HEK293 (cell line): ENCODE measurements around the gene SPEG.

ENCODE experiments used
- CTCF ChIA-PET: fragments of 350-600 bp; formaldehyde crosslinking; extraction: SDS; loops from one replicate; lab custom pipeline; 2021; ENCODE audit warnings: antibody characterized with exemption; lab: Yijun Ruan, JAX
- POLR2A ChIA-PET: fragments of 300-600 bp; formaldehyde crosslinking; extraction: SDS; loops from one replicate; lab custom pipeline; 2020; ENCODE audit warnings: antibody characterized with exemption, inconsistent platforms; lab: Yijun Ruan, JAX
- H3K27ac ChIP-seq: fragments of 200-500 bp; sonication (Bioruptor generic); 2 replicates; pipeline ENCODE4 v1.5.1; 2014; ENCODE audit warnings: low read depth, low read length, control low read depth, inconsistent platforms; ENCODE audit errors: extremely low read depth
- H3K36me3 ChIP-seq, 2 experiments: fragments of 200-500 bp in 1 of 2; sonication (Bioruptor generic) in 1 of 2; 1 replicate in 1 of 2; 2 replicates in 1 of 2; pipeline ENCODE4 v1.5.1; 2014 to 2017; ENCODE audit warnings: inconsistent platforms in 2 of 2, low read length in 2 of 2; ENCODE audit not compliant: control insufficient read depth in 2 of 2, insufficient read depth in 1 of 2
- H3K4me1 ChIP-seq: fragments of 200-500 bp; sonication (Bioruptor generic); 2 replicates; pipeline ENCODE4 v1.5.1; 2014; ENCODE audit warnings: mild to moderate bottlenecking, low read length, inconsistent platforms; ENCODE audit not compliant: control insufficient read depth, insufficient read depth
- H3K4me3 ChIP-seq: 2 replicates; pipeline ENCODE4 v1.5.1; 2011; ENCODE audit warnings: low read depth, mild to moderate bottlenecking, control low read depth, low read length, moderate library complexity
- H3K9me3 ChIP-seq: fragments of 200-500 bp; sonication (Bioruptor generic); 2 replicates; pipeline ENCODE4 v1.5.1; 2014; ENCODE audit warnings: low read depth, low read length, inconsistent platforms; ENCODE audit not compliant: control insufficient read depth, insufficient read depth
- GLI2 ChIP-seq: fragments of 450-650 bp; formaldehyde crosslinking; IDR thresholded peaks from 2 replicates; pipeline ENCODE4; 2017; ENCODE audit warnings: missing biosample characterization, missing genetic modification characterization, low read depth, borderline replicate concordance
- GLIS1 ChIP-seq: fragments of 450-650 bp; formaldehyde crosslinking; IDR thresholded peaks from 2 replicates; pipeline ENCODE4 v1.5.1; 2016; ENCODE audit warnings: missing biosample characterization, missing genetic modification characterization
- IKZF3 ChIP-seq: fragments of 450-650 bp; IDR thresholded peaks from 2 replicates; pipeline ENCODE4 v1.5.0; 2018; ENCODE audit warnings: missing biosample characterization, mild to moderate bottlenecking, missing genetic modification characterization, moderate library complexity
- KLF1 ChIP-seq: fragments of 450-650 bp; formaldehyde crosslinking; IDR thresholded peaks from 2 replicates; pipeline ENCODE4 v1.5.1; 2016; ENCODE audit warnings: missing biosample characterization, missing genetic modification characterization
- KLF16 ChIP-seq: fragments of 450-650 bp; formaldehyde crosslinking; IDR thresholded peaks from 2 replicates; pipeline ENCODE4 v1.5.1; 2017; ENCODE audit warnings: missing biosample characterization, missing genetic modification characterization
- MZF1 ChIP-seq: fragments of 450-650 bp; formaldehyde crosslinking; IDR thresholded peaks from 2 replicates; pipeline ENCODE4 v1.5.1; 2017; ENCODE audit warnings: missing biosample characterization, missing genetic modification characterization, borderline replicate concordance
- SP7 ChIP-seq: fragments of 450-650 bp; formaldehyde crosslinking; IDR thresholded peaks from 2 replicates; pipeline ENCODE4 v1.5.1; 2016; ENCODE audit warnings: missing biosample characterization, missing genetic modification characterization
- TRIM28 ChIP-seq: IDR thresholded peaks from 2 replicates; pipeline ENCODE4 v1.6.1; 2011; ENCODE audit warnings: low read length, control low read depth, borderline replicate concordance
- ZFHX2 ChIP-seq: fragments of 450-650 bp; formaldehyde crosslinking; conservative IDR thresholded peaks from 2 replicates; pipeline ENCODE4 v1.5.1; 2016; ENCODE audit warnings: missing biosample characterization, missing genetic modification characterization
- ZIC2 ChIP-seq: fragments of 450-650 bp; formaldehyde crosslinking; IDR thresholded peaks from 2 replicates; pipeline ENCODE4 v1.5.1; 2016; ENCODE audit warnings: missing biosample characterization, missing genetic modification characterization
- ZNF157 ChIP-seq: fragments of 450-650 bp; formaldehyde crosslinking; IDR thresholded peaks from 2 replicates; pipeline ENCODE4 v1.5.1; 2016; ENCODE audit warnings: missing biosample characterization, missing genetic modification characterization
- ZNF16 ChIP-seq: fragments of 450-650 bp; formaldehyde crosslinking; IDR thresholded peaks from 2 replicates; pipeline ENCODE4 v1.5.1; 2016; ENCODE audit warnings: low read depth, missing biosample characterization, missing genetic modification characterization
- ZNF211 ChIP-seq: fragments of 450-650 bp; formaldehyde crosslinking; IDR thresholded peaks from 2 replicates; pipeline ENCODE4 v1.5.1; 2016; ENCODE audit warnings: low read depth, missing biosample characterization, missing genetic modification characterization
- ZNF335 ChIP-seq: fragments of 450-650 bp; formaldehyde crosslinking; conservative IDR thresholded peaks from 2 replicates; pipeline ENCODE4 v1.5.1; 2016; ENCODE audit warnings: missing biosample characterization, missing genetic modification characterization
- ZNF354C ChIP-seq: fragments of 450-650 bp; formaldehyde crosslinking; IDR thresholded peaks from 2 replicates; pipeline ENCODE4 v1.5.1; 2016; ENCODE audit warnings: missing biosample characterization, missing genetic modification characterization, low read depth, borderline replicate concordance
- ZNF596 ChIP-seq: fragments of 450-650 bp; IDR thresholded peaks from 2 replicates; pipeline ENCODE4 v1.5.0; 2018; ENCODE audit warnings: missing biosample characterization, mild to moderate bottlenecking, missing genetic modification characterization, moderate library complexity
- ZNF654 ChIP-seq: fragments of 450-650 bp; formaldehyde crosslinking; IDR thresholded peaks from 2 replicates; pipeline ENCODE4 v1.5.1; 2016; ENCODE audit warnings: low read depth, missing biosample characterization, missing genetic modification characterization
- ZNF658 ChIP-seq: fragments of 450-650 bp; formaldehyde crosslinking; IDR thresholded peaks from 2 replicates; pipeline ENCODE4; 2016; ENCODE audit warnings: missing biosample characterization, missing genetic modification characterization
- ZNF707 ChIP-seq: fragments of 450-650 bp; formaldehyde crosslinking; IDR thresholded peaks from 2 replicates; pipeline ENCODE4 v1.5.1; 2016; ENCODE audit warnings: missing biosample characterization, missing genetic modification characterization
- TF ChIP-seq, protein P1 (sequence below): fragments of 450-650 bp; formaldehyde crosslinking; IDR thresholded peaks from 2 replicates; pipeline ENCODE4 v1.5.1; 2016; ENCODE audit warnings: missing biosample characterization, missing genetic modification characterization, low read depth
- TF ChIP-seq, protein P2 (sequence below): fragments of 450-650 bp; formaldehyde crosslinking; IDR thresholded peaks from 2 replicates; pipeline ENCODE4 v1.5.1; 2016; ENCODE audit warnings: missing biosample characterization, missing genetic modification characterization

The SPEG gene

DNA sequence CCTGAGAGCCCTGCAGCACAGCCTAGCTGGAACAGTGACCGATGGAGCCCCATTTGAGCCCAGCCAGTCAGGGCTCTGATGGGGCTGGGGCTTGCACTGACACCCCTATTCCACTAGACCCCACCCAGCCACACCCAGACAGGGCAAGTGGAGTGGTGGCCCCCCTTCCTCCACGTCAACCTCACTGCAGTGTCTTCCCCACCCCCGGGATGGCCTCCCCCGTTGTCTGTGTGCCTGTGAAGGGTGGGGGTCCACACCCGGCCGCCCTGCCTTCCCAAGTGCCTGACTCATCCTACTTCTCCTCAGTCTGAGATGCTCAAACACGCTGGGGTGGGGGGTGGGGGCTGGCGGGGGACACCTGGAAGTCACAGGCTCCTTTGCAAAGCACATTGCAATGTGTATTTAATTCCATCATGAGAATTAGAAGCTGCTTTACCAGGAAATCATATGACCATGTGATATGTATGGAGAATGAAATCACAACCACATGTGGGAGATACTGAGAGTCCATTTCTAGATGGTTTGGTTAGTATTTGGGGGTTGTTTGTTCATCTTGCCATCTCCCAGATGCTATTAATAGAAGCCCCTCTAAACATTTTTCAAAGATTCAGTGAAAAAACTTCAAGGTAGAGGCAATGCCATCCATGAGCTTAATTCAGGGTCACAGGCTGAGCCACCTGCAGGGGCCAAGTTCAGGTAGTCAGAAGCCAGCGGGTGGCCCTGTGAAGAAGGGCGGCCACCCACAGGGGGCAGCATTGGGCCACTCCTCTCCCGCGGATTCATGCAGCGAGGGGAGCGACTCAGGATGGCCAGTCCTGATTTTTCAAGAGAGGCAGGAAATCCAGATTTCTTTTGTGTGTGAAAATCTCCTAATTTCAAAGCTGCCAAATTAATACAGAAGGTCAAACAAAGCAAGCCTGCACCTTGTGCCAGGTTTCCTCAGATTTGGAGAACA is 41.3 kb downstream of the SPEG start:
- Histone ChIP-seq H3K4me3 (no peak overlapping the region), H3K9me3 (no peaks in the 10 kb centered on the region), H3K4me1 (0 out of 2 replicates have a peak, but pooled peaks cover 2% of the 10 kb centered on the region), H3K36me3 (peaks cover 0 to 14% of the 10 kb centered on the region in 2 experiments; a peak in 1 of 3 replicates), H3K27ac (no peak overlapping the region)
- ChIA-PET POLR2A (interaction anchor here (0.6 kb wide), 1 partner anchor 46 kb away, joined by 4 read pairs; no protein-coding TSS in a partner anchor), CTCF (interaction anchor here (0.6 to 10.6 kb wide), 39 partner anchors 8 to 659 kb away, joined by 3 to 156 read pairs (median 4); partner anchors contain the start of gene GMPPA)
- no peak for TF ChIP-seq SP7 (tag by site-specific recombination)
- TF ChIP-seq, protein P1, sequence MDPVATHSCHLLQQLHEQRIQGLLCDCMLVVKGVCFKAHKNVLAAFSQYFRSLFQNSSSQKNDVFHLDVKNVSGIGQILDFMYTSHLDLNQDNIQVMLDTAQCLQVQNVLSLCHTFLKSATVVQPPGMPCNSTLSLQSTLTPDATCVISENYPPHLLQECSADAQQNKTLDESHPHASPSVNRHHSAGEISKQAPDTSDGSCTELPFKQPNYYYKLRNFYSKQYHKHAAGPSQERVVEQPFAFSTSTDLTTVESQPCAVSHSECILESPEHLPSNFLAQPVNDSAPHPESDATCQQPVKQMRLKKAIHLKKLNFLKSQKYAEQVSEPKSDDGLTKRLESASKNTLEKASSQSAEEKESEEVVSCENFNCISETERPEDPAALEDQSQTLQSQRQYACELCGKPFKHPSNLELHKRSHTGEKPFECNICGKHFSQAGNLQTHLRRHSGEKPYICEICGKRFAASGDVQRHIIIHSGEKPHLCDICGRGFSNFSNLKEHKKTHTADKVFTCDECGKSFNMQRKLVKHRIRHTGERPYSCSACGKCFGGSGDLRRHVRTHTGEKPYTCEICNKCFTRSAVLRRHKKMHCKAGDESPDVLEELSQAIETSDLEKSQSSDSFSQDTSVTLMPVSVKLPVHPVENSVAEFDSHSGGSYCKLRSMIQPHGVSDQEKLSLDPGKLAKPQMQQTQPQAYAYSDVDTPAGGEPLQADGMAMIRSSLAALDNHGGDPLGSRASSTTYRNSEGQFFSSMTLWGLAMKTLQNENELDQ = no peak
- no peak for TF ChIP-seq ZNF707 (tag by site-specific recombination)
- no peak for TF ChIP-seq ZNF211 (tag by site-specific recombination)
- no peak for TF ChIP-seq ZNF658
- TF ChIP-seq ZNF157 (tag by site-specific recombination) = no peak
- TF ChIP-seq IKZF3 (tag by site-specific recombination) = 0 out of 2 replicates have a peak, but pooled peaks have one; percentile 9
- TF ChIP-seq ZNF335 (tag by site-specific recombination) = 0 out of 2 replicates have a peak, but pooled peaks have one; percentile 33
- peak; percentile 46; the same call in 1 of the 2 replicates for TF ChIP-seq GLIS1 (tag by site-specific recombination)
- TF ChIP-seq KLF16 = no peak
- peak; percentile 55 for TF ChIP-seq ZNF654 (tag by site-specific recombination)
- TF ChIP-seq, protein P2, sequence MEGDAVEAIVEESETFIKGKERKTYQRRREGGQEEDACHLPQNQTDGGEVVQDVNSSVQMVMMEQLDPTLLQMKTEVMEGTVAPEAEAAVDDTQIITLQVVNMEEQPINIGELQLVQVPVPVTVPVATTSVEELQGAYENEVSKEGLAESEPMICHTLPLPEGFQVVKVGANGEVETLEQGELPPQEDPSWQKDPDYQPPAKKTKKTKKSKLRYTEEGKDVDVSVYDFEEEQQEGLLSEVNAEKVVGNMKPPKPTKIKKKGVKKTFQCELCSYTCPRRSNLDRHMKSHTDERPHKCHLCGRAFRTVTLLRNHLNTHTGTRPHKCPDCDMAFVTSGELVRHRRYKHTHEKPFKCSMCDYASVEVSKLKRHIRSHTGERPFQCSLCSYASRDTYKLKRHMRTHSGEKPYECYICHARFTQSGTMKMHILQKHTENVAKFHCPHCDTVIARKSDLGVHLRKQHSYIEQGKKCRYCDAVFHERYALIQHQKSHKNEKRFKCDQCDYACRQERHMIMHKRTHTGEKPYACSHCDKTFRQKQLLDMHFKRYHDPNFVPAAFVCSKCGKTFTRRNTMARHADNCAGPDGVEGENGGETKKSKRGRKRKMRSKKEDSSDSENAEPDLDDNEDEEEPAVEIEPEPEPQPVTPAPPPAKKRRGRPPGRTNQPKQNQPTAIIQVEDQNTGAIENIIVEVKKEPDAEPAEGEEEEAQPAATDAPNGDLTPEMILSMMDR (tag by site-specific recombination) = peak; percentile 83
- no peak for TF ChIP-seq ZNF16 (tag by site-specific recombination)
- TF ChIP-seq KLF1 (tag by site-specific recombination) = peak; percentile 61; the same call in 1 of the 2 replicates
- no peak for TF ChIP-seq GLI2 (tag by site-specific recombination)
- TF ChIP-seq ZIC2 (tag by site-specific recombination) = peak; percentile 76
- TF ChIP-seq ZNF354C (tag by site-specific recombination) = no peak
- TF ChIP-seq MZF1 (tag by site-specific recombination) = no peak
- TF ChIP-seq TRIM28 = no peak

DNA sequence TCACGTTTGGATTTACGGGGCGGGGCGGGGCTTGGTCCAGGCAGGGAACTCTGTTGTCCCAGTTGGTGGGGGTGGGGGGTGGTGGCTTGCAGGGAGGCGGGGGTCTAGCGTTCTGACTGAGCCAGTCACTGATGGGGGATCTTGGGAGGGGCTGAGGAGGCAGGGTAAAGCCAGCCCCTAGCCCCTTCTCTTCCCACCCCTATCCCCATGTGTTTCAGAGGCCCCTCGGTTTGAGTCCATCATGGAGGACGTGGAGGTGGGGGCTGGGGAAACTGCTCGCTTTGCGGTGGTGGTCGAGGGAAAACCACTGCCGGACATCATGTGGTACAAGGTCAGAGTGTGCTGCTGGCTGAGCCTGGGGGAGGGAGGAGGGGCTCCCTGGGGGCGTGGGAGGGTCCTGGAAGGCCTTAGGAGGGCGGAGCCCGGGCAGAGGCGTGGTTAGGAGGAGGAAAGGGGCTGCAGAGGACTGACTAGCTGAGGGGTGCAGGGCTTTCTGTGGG is 42.1 kb downstream of the SPEG start:
- POLR2A ChIA-PET = interaction anchor here (0.6 to 0.9 kb wide), 2 partner anchors 35 to 46 kb away, joined by 4 to 5 read pairs; no protein-coding TSS in a partner anchor

More for the DNA sequence above, 42.1 kb downstream of the SPEG start:
- H3K27ac ChIP-seq = no peak overlapping the region
- CTCF ChIA-PET = interaction anchor here (0.6 to 10.6 kb wide), 28 partner anchors 9 to 583 kb away, joined by 3 to 156 read pairs (median 8); partner anchors contain the start of gene GMPPA
- TF ChIP-seq ZFHX2 (tag by site-specific recombination) (peak; percentile 23; the same call in 1 of the 2 replicates), ZNF596 (tag by site-specific recombination) (no peak), KLF1 (tag by site-specific recombination) (peak; percentile 30; the same call in 1 of the 2 replicates)
- no peaks in the 10 kb centered on the region for H3K9me3 ChIP-seq
- peaks cover 0 to 20% of the 10 kb centered on the region in 2 experiments; a peak in 1 of 3 replicates for H3K36me3 ChIP-seq
- H3K4me3 ChIP-seq = no peak overlapping the region
- H3K4me1 ChIP-seq = 0 out of 2 replicates have a peak, but pooled peaks cover 2% of the 10 kb centered on the region
